DMS79 (cell line): Measurements from ENCODE around the gene SLC44A5.

Source experiments
- DNase-seq: peaks from one replicate; lab custom pipeline; 2025; lab: John Stamatoyannopoulos, UW

The SLC44A5 gene

GRCh38 chr1:75588779-75589475, 22.0 kb downstream of the SLC44A5 start:
- DNase-seq, result no peak

DNA sequence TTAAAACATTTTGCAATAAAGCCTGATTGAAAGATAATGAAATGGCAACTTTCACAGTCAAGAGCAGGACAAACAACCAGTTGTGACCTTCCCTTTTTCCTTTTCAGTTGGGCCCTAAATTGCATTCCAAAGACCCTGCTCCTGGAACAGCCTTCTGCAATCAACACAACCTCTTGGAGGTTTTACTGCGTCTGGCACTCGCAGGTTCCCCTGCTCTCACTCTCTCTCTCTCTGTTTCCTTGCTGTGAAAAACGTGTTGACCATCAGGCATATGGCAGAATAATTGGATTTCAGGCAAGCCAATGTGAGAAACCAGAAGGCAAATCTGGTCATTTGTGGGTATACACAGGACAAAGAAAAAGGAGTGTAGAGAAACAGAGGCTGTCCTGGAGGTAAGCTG, 23.2 kb downstream of the SLC44A5 start:
- no peak for DNase-seq

DNA sequence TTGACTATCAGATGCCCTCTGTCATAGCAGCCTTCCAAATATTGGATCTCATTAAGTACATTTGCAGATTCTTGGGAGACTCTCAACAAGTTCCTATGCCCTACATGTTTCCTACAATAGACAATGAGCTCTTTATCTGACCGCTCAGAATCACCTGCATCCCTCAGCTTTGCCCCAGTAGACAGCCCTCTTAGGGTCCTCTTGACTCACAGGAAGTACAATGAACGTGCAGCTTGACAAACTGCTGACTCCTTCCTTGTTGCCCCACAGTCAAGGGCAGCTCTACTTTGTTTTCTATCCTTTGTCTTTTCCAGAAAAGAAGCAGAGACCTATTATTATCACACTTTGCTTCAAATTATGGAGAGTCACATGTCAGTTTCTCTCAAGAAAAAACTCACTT, 27.6 kb downstream of the SLC44A5 start:
- DNase-seq, result no peak

GRCh38 chr1:75582725-75583261, 28.1 kb downstream of the SLC44A5 start:
- no peak for DNase-seq

- DNase-seq, result no peak
Measured at GRCh38 chr1:75579046-75579445, 31.9 kb downstream of the SLC44A5 start.

DNA sequence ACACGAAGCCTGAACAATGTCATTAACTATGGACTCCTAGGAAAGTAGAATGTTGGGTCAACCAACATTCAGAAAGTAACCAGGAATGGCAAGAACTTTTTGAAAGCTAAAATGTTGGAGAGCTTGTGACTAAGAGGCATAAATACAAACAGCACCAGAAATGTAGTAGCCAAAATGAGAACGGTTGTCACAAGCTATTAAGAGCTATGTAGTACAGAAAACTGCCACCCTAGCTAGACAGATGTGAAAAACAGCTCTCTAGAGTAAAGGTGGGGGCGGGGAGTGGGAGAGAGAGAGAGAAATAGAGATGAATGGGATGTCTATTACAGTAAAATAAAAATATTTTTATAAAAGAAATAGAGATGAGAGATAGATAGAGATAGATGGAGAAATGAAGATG, 35.1 kb downstream of the SLC44A5 start:
- DNase-seq, result no peak

DNA sequence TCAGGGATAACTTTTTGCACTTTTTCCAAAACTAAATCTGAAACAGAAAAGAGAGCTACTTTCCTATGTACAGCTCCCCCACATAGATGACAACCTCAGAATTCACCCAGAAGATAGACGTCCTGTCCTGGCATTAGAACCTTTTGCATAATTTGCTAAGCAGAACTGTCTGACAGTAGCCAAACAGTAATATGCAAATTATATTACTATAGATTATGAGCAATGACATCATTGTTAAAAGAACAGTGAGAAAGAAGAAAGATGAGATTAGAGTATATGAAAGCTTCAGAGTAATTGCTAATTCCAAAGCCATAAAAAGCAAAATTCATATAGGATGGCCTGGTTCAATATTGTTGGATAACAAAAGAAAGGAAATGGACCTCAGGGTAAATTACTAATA, 43.7 kb downstream of the SLC44A5 start:
- no peak for DNase-seq

GRCh38 chr1:75559800-75560199, 51.1 kb downstream of the SLC44A5 start:
- no peak for DNase-seq

- no peak for DNase-seq
Measured at GRCh38 chr1:75559136-75559535, 51.8 kb downstream of the SLC44A5 start.

GRCh38 chr1:75554870-75555269, 56.0 kb downstream of the SLC44A5 start:
- DNase-seq, result no peak

- no peak for DNase-seq
Measured at GRCh38 chr1:75554181-75554580, 56.7 kb downstream of the SLC44A5 start.

GRCh38 chr1:75550559-75550958, 60.4 kb downstream of the SLC44A5 start:
- DNase-seq, result no peak

DNA sequence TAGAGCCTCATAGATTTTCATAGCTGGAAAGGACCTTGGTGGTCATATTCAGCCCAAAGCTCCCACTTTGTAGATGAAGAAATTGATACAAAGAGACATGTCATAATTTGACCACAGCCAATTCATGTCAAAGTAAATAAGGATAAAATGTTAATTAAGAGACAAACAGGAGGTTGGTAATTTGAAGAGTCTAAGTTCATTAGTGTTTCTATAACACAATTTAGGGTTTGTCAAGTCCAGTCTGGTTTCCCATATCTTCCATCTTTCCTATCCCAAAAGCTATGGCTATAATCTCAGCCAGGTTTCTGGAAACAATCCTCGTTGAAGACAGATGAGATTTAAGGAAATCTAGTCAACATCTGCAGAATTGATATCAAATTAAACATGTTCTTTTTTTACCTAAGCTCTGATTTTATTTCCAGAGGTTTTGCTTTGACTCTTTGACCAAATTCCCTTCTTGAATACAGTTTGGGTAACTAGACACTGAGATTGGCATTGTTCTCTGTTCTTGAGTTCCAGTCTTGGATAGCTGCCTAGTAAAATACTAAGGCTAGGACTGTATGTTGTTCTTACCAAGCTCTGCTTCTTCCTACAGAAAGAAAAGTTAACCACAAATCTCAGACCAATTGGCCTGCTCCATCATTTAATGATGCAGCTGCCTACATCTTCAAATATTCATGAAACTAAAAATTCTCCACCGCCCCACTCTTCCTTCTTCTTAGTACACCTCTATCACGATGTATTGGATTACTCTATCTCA, 62.0 kb downstream of the SLC44A5 start:
- DNase-seq, result no peak

DNA sequence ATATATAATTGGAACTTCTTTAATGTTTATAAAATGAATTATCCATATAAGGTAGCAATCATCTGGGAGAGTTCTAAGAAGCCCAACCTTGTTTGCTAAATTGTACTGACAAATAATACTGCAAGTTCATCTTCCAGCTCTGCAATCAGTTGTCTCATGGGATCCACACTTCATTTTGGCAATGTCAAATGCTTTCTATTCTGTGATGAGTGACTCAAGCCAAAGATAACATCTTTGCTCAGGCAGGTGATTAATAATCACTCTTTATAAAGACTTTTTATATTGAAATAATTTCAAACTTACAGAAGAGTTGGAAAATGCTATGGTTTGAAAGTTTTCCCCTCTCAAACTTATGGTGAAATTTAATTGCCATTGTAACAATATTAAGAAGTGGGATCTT, 67.2 kb downstream of the SLC44A5 start:
- DNase-seq, result no peak

- no peak for DNase-seq
Measured at GRCh38 chr1:75542818-75543570, 67.9 kb downstream of the SLC44A5 start.

GRCh38 chr1:75539230-75540116, 71.4 kb downstream of the SLC44A5 start:
- no peak for DNase-seq

GRCh38 chr1:75533085-75533484, 77.8 kb downstream of the SLC44A5 start:
- DNase-seq, result no peak

GRCh38 chr1:75531570-75531969, 79.3 kb downstream of the SLC44A5 start:
- no peak for DNase-seq

DNA sequence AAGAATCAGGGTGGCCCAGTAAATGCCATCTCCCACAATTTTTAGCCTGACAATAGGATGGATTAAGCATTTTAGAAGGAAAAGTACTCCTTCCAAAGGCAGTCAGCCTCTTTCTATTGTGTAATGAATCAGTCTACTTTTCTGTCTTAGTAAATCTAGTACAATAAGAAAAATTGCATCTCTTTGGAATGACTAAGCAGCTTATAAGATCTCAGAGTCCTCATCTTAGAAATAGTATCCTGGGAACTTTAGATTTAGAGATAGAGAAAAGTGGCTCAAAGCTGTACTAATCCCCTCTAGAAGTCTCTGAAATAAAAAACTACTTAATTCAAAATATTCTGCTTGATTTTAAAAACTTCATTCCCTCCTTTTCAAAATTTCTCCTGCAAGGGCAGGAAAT, 81.4 kb downstream of the SLC44A5 start:
- no peak for DNase-seq

- no peak for DNase-seq
Measured at GRCh38 chr1:75528001-75528400, 82.9 kb downstream of the SLC44A5 start.

DNA sequence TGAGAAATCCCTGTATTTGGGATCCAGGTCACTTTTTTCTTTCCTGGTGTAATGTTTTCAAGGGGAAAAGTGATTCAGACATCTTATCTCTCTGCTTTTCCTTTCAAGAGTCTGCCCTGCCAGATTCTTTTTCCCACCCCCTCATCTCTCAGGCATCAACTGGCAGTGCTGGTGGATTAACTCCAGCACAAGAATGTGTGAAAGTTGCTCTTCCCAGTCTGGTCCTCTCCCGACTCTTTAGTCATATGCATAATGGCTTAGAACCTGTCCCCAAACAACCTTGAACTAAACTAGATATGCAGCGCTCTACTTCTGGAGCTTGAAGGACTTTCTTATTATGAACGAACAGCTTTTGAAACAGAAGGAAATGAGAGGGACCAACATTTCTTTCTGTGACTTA, 88.5 kb downstream of the SLC44A5 start:
- no peak for DNase-seq

DNA sequence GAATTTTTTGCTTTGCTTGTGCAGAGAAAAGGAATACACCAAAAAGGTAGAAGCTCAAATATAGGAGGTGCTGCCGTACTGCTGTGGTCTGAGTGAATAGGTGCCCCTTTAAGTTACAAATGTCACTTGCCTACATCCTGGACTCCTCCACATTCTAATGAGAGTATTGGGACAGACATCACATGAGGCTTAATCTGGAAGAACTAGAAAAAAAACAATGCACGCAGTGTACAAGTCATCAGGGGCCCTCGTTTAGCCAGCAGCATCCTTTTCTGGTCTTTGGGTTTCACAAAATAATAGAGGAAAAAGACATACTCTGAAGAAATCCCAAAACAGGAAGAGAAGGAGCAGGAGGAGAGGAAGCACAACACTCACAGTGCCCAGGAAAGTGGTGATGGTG, 89.3 kb downstream of the SLC44A5 start:
- DNase-seq, result no peak
